HL-60 (cell line): ENCODE results near the gene ARHGEF12.
A peak's percentile ranks its signal among the peaks of the same experiment; 100 is the strongest.

Experiments
- DNase-seq, 2 experiments: peaks; one replicate each; pipeline ENCODE4 v3.0.0-alpha.2; 2010 to 2020; ENCODE audit warnings: low read depth in 1 of 2, low spot score in 1 of 2
- H3K27ac ChIP-seq: fragments of 250-450 bp; sonication (Bioruptor Pico); replicated peaks from 2 replicates; pipeline ENCODE4 v1.5.1; 2020; ENCODE audit warnings: mild to moderate bottlenecking, moderate library complexity
- H3K27me3 ChIP-seq: fragments of 250-450 bp; sonication (Bioruptor Pico); 2 replicates; pipeline ENCODE4 v1.5.1; 2021; ENCODE audit warnings: mild to moderate bottlenecking, moderate library complexity; ENCODE audit not compliant: insufficient read depth, poor library complexity, severe bottlenecking
- H3K4me3 ChIP-seq: replicated peaks from 2 replicates; pipeline ENCODE4 v1.5.1; 2011; ENCODE audit warnings: mild to moderate bottlenecking, control low read depth, low read length; ENCODE audit not compliant: insufficient read depth
- CTCF ChIP-seq: IDR thresholded peaks from one replicate; pipeline ENCODE4 v1.5.1; 2011; ENCODE audit warnings: low read length, control low read depth, inconsistent platforms; ENCODE audit not compliant: insufficient read depth
- GABPA ChIP-seq: IDR thresholded peaks from 2 replicates; pipeline ENCODE4 v1.6.1; 2012; ENCODE audit warnings: low read depth
- POLR2AphosphoS5 ChIP-seq: IDR thresholded peaks from 2 replicates; pipeline ENCODE4 v1.6.1; 2012; ENCODE audit warnings: low read depth
- REST ChIP-seq: IDR thresholded peaks from 2 replicates; pipeline ENCODE4 v1.6.1; 2012; ENCODE audit warnings: low read depth; ENCODE audit not compliant: insufficient replicate concordance
- SPI1 ChIP-seq: IDR thresholded peaks from 2 replicates; pipeline ENCODE4 v1.6.1; 2012; ENCODE audit warnings: low read depth, mild to moderate bottlenecking, borderline replicate concordance

The ARHGEF12 gene

GRCh38 chr11:120296554-120296953, 39.7 kb upstream of the ARHGEF12 start:
- H3K27me3 ChIP-seq: peaks cover 6% of the 10 kb centered on the region
- H3K27ac ChIP-seq: no peak overlapping the region
- no peak for DNase-seq
- TF ChIP-seq CTCF (no peak), POLR2AphosphoS5 (no peak), REST (no peak), GABPA (no peak), SPI1 (no peak)
- H3K4me3 ChIP-seq: no peak overlapping the region

- TF ChIP-seq POLR2AphosphoS5 (no peak), SPI1 (no peak), REST (no peak), CTCF (no peak), GABPA (no peak)
- Histone ChIP-seq H3K27ac (no peak overlapping the region), H3K4me3 (no peak overlapping the region), H3K27me3 (peaks cover 6% of the 10 kb centered on the region)
- no peak for DNase-seq
Measured at GRCh38 chr11:120298461-120298860, 37.8 kb upstream of the ARHGEF12 start.

DNA sequence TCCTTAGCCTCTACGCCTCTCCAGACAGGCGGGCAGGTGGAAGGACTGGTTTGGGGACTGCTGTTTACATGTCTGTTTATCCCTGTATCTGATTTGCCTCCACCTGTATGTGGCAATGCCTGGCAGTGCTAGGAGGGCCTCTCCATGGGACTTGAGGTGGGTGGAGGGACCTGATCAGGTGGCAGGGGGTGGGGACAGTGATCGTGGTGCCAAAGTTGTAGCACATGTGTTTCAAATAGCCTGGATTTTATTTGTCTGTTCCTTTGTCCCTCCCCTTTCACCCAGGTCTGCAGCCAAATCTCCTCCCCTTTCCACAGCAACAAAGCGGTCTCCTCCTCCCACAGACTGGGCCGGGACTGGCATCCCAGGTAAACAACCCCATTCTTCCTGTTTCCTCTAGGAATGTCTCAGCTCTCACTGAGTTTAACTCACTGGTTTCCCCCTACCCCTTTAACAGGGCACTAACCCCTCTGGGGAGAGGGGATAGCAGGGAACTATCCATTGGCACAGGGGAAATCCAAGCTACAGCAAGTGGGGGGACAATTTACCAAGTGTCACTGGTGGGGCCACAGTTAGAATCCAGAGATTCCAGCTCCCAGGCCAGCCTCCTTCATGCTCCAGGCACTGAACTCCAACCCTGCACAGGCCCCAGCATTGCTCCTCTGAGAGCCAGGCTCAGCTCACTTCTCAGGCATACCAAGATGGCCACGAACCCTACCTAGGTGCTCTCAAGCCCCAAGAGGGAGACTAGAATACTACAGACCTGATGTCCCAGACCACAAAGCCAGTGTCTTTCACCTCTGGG, 34.0 kb upstream of the ARHGEF12 start:
- Histone ChIP-seq H3K4me3 (no peak overlapping the region), H3K27me3 (no peaks in the 10 kb centered on the region), H3K27ac (no peak overlapping the region)
- no peak for DNase-seq
- no peak for TF ChIP-seq POLR2AphosphoS5

- DNase-seq: peak; percentile 47 to 61
- peak; percentile 96 for TF ChIP-seq CTCF
- TF ChIP-seq POLR2AphosphoS5: no peak
Measured at GRCh38 chr11:120303004-120303637, 33.1 kb upstream of the ARHGEF12 start.

More at GRCh38 chr11:120303004-120303637, 33.1 kb upstream of the ARHGEF12 start:
- Histone ChIP-seq H3K4me3 (no peak overlapping the region), H3K27me3 (no peaks in the 10 kb centered on the region), H3K27ac (no peak overlapping the region)
